Activated CD4-positive, CD25-positive, alpha-beta regulatory T cell treated with anti-CD3 and anti-CD28 coated beads, Interleukin-2, amount 50 U/mL, for 16 hours (primary cell): ENCODE results near the gene SLC9A9.
"Not testable (repeated sequence)": the region's sequence is repeated elsewhere in the genome, so short reads cannot be mapped to it uniquely, and the experiment has no call there.

Experiments used
- DNase-seq: peaks from one replicate; pipeline ENCODE4 v3.0.0-alpha.2; 2020; ENCODE audit warnings: low read depth, low spot score

Gene SLC9A9

DNA sequence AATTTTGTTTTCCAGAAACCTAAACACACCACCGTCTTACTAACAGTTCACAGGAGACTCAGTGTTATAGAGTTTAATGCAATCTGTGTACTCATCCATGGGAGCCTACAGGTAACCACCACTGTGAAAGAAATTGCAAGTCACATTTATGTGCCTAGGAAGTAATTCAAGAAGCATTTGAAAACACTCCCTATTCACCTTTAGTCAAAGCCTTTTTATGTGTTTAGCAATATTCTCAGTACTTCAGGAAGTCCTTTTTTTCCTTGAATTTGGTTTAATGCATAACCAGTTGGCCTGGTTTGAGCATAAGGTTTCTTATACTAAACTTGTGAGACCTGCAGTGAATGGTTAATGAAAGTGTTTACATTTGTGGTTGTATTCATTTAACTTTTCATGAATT, 382.6 kb downstream of the SLC9A9 start:
- no peak for DNase-seq

DNA sequence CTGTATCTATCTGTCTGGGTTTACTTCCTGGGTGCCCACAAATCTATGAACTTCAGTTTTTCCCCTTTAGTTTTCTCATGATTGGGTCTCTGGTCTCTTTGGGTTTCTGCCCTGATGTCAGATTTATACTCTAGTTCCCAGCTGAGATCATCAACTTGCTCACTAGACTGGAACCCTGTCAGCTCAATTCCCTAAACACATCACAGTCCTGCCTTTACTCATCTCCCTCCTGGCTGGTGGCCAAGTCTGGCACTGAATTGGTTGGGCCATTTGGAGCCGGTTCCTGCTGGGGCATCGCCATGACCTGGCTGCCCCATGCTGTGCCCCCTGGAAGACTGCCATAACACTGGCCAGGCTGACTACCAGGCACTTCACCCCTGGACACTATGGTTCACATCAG, 383.4 kb downstream of the SLC9A9 start:
- DNase-seq, result no peak

DNA sequence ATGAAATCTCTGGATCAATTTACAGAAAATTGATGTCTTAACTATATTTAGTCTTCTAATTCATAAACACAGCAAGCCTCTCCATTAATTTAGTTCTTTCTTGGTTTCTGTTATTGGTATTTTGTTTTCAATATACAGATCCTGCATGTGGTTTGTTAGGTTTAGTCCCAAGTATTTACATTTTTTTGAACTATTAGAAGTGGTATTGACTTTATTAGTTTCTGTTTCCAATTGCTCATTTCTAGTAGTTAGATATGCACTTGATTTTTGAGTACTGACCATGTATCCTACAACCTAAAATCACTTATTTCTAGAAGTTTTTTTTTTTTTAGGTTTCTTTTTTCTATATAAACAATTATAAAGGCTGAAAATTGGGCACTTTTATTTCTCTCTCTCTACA, 392.8 kb downstream of the SLC9A9 start:
- DNase-seq, result no peak

DNA sequence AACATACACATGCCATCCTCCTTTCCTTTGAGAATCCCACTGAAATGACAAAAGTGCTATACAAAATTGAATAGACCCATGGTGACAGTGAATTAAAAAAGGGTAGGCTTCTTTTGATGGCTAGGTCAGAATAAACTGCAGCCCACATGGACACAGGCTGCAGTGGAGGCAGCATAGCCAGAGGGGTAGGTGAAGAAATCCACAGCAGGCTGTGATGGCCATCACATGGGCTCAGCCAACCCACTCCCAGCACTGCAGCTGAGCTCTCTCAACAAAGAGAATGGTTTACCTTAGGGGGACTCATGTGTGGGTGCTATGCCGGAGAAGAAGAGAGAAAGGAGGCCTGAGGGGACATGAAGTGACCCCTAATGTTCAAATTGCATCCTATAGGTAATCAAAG, 397.6 kb downstream of the SLC9A9 start:
- no peak for DNase-seq

DNA sequence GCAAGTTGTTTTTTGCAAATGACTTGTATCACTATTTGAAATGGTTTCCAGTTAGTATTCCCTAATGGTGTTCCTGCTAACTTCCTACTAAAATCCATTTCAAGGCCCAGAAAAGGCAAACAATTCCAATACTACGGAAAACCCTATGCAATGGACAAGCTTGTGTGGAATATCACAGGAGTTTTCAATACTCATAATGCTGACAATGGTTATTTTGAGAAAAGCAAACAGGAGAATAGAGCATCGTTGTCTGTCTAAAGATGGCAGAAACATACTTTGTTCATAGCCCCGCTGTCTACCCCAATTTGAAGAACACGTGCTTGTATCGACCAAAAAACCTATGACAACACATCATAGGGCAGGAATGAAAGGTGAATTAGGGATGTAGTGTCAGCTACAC, 400.8 kb downstream of the SLC9A9 start:
- no peak for DNase-seq

DNA sequence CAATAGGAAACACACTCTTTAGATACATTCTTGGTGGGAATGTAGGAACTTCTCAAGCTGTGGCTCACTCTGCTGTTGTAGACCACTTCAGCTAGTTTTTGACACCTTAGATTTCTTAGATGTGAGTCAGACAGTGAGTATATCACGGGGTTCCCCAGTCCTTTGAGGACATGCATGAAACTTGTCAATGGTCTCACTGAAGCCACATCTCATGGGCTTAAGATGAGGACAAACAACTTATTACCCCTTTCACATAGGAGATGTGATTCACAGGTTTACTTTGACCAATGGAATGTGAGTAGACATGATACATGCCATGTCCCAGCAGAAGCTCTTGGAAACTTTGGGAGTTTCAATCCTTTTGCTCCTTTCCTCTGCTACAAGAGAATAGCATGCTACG, 403.1 kb downstream of the SLC9A9 start:
- DNase-seq, result no peak

DNA sequence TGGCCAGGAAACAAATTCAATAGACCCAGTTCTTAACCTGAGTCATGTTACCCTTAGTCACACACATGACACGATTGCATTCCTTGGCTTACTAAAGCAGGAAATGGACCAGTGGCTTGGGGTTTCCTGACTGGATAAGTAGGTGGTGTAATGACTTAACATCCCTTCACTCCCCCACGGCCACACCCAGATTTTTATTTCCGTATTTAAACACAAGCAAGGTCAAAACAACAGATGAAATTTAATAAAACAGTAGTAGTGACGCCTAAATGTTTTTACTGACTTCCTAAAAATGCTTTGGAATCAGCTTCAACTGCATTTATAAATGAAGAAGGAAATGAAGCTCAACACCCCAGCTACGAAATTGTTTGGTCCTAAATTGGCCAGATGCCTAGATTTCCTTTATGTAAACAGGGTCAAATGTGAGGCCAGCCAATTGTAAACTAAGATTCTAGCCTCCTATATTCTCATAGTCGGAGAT, 404.4 kb downstream of the SLC9A9 start:
- DNase-seq, result no peak

DNA sequence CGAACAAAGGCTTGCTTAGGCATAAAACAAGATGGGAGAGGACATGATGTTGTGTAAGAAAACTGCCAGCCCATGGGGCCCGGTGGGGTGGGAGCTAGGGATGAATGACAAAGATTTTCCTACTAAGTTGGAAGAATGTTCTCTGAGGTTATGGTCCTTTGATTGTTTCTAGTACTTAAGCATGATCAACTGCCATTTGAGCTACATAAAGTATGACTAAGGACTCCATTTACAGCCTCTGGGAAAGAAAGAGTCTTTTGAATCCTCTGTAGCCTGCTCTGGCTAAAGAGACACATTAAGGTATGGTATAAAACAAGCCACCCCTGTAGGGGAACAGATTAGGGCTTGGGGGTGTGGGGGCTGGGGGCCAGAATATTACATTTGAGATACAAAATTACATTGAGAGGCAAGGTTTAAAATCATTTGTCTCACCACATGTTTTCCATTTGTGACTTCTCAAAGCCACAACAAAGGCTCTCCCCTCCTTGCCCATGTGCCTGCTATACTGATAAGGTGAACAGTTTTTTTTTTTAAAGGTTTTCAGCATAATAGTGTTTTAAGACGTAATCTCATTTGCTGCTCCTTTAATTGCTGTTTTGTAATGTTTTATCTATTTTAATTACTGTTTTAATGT, 405.3 kb downstream of the SLC9A9 start:
- DNase-seq, result no peak

DNA sequence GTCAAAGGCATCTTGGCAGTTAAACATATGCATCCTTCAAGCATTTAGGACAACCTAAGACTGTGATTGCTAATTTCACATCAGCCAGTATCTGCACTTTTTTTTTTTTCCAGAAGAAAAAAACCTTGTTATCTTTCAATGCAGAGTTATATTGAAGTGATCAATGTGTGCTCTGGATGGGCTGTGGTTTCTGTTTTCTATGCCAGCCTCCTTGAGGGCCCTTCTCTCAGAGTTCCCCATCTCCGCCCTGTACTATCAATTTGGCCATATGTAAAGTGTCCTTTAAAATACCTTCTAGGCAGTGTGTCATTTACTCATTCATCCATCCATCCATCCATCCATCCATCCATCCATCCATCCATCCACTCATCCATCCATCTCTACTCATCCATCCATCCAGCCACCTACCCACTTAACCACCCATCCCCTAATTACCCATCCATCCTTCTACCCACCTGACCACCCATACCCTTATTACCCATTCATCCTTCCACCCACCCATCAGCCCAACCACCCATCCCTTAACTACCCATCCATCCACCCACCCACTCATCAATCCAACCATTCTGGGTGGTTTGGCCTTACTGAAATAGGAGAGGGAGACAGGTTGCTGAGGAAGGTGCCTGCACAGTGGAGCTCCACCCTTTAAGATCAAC, 406.6 kb downstream of the SLC9A9 start:
- DNase-seq, result no peak

DNA sequence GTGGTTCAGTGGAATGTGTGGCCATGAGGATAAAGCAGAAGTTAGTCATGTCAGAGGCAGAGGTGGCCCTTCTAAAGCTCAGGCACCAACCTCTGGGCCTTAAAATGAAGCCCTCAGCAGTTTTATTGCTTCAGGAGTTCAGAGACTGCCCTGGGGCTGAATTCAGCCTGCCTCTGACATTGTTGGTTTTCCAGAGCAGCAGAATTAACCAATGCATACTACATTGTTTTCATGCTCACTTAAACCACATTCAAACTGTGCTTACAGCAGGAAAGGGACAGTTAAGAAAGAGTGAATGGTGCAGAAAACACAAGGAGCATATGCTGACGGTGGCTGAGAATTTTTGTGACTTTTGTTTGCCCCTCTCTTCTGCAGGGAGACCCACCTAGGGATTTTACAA, 408.5 kb downstream of the SLC9A9 start:
- no peak for DNase-seq

DNA sequence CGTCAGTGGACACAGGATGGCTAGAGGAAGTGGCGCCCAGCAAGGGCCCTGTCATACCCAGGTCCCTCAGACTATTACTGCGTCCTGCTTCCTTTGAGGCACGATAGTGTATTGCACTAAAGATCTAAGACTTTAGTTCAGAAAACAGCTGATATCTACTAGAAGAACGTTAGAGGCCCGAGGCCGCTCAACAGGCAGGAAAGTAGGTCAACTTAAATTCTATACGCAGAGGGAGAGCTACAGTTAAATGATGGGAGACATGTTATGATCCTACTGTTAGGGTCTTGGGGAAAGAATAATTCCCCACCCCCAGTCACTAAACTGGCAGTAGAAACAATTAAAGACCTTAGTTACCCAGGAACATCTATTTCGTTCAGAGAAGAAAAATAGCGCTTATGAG, 410.9 kb downstream of the SLC9A9 start:
- DNase-seq, result no peak

DNA sequence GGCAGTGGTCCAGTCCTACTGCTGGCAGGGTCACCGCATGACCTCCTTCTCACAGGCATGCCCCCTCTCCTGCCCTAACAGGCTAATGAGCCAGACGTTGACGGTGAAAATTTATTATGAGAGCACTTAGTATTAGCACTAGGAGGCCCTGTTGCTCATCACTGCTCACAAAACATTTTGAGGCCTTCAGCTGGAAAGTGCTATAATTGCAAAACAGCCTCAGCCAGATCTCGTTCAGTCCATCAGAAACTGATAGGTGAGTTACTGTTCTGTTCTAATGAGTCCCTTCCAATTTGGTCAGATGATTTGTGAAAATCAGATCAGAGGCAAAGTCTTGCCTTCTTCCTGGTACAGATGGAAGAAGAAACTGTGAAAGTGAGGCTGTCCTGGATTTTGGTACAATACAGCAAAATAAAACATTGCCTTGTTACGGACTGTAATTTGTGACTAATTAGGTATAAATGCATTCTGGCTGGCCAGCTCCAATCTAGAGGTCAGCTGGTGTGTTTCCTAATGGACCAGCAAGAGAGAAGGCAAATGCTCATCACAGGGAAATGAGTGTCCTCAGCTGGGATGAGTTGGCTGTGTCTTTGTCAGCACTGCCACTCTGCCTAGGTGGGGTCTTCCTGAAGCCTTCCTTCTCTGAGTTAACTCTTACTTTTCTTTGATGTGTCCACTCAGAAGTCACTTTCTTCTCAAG, 411.9 kb downstream of the SLC9A9 start:
- DNase-seq, result no peak

DNA sequence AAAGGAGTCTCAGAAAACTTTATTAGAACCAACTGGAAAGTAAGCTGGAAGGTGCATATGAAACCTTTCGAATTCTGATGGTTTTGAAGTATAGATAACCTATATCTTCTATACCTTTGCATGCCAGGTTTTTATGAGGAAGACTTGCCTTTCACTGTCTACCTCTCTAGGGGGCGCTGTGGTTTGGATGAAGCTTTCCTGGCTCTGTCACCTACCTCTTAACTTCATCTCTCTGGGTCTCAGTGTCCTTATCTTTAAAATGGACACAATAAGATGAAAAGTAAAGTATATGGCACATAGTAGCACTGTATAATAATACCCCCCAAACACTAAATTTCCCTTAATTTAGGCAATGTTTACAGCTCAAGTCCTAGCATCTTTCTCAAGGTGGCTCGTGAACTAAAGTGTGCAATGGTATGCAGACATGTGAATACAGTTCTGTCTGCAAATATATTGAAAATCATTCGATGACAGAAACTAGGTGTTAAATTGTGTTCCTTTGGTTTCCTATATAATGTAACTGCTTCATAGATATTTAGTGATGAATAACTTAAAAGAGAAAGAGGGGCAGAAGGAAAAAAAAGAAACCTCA, 414.4 kb downstream of the SLC9A9 start:
- DNase-seq, result no peak

DNA sequence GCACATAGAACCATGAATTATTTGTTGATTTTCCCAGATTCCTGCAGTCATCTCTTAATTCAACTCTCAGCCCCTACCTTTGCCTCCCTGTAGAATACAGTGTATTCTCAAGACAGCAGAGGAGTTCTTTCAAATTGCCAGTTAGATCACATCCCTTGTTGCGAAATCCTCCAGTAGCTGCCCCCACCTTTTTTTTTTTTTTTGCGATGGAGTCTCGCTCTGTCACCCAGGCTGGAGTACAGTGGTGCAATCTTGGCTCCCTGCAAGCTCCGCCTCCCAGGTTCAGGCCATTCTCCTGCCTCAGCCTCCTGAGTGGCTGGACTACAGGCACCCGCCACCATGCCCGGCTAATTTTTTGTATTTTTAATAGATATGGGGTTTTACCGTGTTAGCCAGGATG, 417.0 kb downstream of the SLC9A9 start:
- DNase-seq, result not testable (repeated sequence)

DNA sequence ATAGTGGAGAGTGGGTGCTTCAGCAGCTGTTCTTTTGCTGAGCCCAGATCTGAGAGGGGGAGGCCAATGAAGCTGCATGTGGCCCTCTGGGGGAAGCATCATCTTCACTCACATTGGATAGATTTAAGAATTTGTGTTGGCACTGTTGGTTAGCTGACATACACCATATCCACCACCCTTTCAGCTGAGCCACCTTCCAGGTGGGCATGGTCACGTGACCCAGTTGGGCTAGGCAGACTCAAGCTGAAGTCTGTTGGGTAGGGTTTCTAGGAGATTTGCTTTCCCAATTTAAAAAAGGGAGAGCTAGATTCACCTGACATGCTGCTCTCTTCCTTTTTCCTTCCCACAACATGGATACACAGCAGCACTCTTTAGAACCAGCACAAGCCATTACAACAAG, 417.7 kb downstream of the SLC9A9 start:
- DNase-seq, result no peak

DNA sequence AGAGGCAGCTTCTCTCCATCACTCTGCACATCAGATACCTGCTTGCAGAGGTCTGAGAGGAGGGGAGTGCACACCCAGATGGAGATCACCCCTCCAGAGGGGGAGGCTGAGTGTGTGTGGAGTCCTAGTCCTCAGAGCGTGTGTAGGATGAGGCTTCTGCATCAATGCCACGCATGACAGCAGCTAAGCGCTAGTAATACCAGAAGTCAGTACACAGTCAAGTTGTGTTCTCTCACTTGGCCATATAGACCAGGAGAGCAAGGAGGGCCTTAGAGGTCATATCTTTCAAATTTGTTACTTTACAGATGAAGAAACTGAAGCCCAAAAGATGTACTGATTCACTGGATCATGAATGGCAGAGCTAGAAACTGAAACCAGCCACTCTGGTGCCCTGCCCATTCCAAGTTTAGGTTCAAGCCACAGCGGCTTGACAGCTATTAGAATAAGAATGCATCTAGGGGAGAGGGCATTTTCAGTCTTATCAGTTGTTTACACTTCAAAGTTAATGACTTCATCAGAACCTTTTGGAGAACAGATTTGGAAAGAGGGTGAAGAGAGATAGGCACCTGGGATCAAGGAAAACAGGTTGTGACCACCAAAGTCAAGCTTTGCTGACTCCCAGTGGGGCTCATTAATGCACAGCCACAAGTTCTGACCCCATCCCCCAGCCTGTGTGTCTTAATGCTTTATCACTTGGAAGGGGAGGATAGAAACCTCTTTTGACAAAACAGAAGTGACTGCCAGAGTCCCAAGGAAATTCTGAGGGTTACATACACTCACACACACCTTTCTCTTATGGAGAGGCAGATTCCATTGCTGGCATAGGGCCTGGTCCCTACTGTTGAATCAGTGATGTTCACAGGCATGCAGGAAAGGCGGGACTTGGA, 418.4 kb downstream of the SLC9A9 start:
- no peak for DNase-seq

DNA sequence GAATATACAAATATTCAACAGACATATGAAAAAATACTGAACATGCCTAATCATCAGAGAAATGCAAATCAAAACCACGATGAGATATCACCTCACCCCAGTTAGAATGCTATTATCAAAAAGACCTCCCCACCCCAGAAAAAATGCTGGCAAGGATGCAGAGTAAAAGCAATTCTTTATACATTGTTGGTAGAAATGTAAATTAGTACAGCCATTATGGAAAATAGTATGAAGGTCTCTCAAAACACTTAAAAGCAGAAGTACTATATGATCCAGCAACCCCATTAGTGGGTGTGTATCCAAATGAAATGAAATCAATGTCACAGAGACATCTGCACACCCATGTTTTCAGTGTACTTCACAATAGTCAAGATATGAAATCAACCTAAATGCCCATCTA, 420.0 kb downstream of the SLC9A9 start:
- DNase-seq, result no peak

DNA sequence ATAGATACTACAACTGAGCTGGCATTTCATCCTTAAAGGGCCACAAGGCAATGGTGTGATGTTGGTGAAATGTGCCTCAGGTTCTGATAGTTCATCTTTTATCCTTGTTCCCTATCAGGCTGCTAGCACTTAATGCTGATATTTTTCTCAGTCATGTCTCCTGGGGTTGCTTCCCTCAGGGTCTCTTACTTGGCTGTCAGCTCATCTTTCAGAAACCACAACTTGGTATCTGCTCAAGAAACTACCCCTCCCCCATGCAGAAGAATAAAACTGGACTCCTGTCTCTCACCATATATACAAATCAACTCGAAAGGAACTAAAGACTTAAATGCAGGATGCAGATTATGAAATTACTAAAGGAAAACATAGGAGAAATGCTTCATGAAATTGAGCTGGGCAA, 420.6 kb downstream of the SLC9A9 start:
- DNase-seq, result no peak

DNA sequence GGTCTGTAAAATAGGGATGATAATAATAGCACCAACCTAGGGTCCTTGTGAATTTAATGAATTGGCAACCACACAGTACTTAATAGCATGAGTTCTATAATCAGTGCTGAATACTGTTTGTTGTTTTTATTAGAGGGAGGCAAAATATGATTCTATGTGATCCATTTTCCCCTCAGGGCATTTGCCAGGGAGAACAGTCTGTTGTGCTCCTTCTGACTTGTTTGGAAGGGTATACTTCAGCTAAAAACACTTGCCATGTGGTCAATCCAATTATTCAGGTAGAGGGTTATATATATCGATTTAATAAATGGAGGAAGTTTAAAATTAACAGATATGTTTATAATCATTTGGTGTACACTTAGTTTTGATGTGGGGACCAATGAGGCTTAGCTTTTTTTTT, 423.4 kb downstream of the SLC9A9 start:
- DNase-seq, result no peak

DNA sequence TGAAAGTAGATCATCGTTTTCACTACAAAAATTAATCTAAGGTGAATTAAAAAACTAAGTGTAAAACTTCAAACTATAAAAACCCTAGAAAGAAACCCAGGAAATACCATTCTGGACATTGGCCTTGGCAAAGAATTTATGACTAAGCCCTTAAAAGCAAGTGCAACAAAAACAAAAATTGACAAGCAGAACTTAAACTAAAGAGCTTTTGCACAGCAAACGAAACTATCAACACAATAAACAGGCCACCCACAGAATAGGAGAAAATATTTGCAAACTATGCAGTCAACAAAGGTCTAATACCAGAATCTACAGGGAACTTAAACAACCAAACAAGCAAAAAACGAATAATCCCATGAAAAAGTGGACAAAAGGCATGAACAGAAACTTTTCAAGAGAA, 426.7 kb downstream of the SLC9A9 start:
- DNase-seq, result no peak

DNA sequence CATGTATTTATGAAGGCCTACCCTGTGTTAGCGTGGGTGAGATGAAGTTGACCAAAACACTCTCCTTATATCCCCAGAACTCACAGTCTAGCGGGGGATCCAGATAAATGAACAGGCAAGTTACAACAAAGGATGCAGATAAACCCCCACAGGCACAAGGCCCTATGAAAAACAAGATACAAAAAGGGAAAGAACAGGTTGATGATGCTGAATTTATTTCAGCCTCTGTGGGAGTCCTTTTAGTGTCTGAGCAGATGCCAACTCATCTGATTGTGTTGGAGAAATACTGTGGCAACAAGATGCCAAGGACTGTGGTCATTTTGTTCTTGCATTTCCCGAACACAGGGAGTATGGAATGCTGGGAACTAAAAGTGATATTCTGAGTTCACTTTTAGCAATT, 428.7 kb downstream of the SLC9A9 start:
- no peak for DNase-seq

DNA sequence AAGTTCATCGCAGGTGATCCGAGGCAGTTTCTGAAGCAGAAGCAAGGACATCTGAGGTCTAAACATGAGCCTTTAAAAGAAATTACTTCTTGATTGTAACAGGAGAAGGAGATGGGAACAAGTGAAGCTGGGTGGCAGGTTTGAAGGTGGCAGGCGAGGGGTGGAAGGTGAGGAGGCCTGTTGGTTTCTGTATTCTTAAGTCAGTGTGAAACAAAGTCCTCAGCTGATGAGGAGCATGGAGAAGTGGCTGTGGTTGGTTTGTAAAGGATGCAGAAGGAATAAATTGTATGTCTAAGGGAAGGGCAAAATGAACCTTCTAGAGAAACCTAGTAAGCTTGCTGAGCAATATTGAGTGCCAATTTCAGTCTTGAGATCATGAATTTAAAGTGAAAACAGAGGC, 429.9 kb downstream of the SLC9A9 start:
- DNase-seq, result no peak
